MCF 10A (cell line): ENCODE measurements around the gene HTR2B. TPM values are rescaled to one million over a fixed set of nuclear protein-coding genes. Genes with fewer than 3 reads are reported as not detected.
"Not testable (repeated sequence)": the region's sequence is repeated elsewhere in the genome, so short reads cannot be mapped to it uniquely, and the experiment has no call there.

Source experiments
- BruUV-seq: library from RNA; stranded (reverse); fragments of 400-500 nt; replicated peaks from 2 replicates; lab custom pipeline; 2021; lab: Mats Ljungman, UMichigan
- CTCF ChIA-PET: fragments of 300-600 bp; sonication (Branson Sonifier 250); formaldehyde crosslinking; extraction: SDS; loops from one replicate; lab custom pipeline; 2021; ENCODE audit warnings: antibody characterized with exemption, inconsistent platforms; lab: Yijun Ruan, JAX
- POLR2A ChIA-PET: fragments of 300-600, 350-650 bp; sonication (Branson Sonifier 250); formaldehyde crosslinking; extraction: SDS; loops from one replicate; lab custom pipeline; 2020; ENCODE audit warnings: antibody characterized with exemption, inconsistent platforms; lab: Yijun Ruan, JAX
- DNase-seq: peaks from one replicate; pipeline ENCODE4 v3.0.0-alpha.2; 2018; ENCODE audit not compliant: unreplicated experiment
- H3K27ac Mint-ChIP-seq: one replicate; pipeline ENCODE4 v1.8.0; 2022; ENCODE audit warnings: mild to moderate bottlenecking, low read depth, mixed read lengths; ENCODE audit not compliant: unreplicated experiment
- H3K27me3 Mint-ChIP-seq: one replicate; pipeline ENCODE4 v1.8.0; 2022; ENCODE audit warnings: mixed read lengths; ENCODE audit not compliant: insufficient read depth, unreplicated experiment
- H3K36me3 Mint-ChIP-seq: one replicate; pipeline ENCODE4 v1.8.0; 2022; ENCODE audit warnings: mild to moderate bottlenecking, moderate library complexity, mixed read lengths; ENCODE audit not compliant: insufficient read depth, unreplicated experiment
- H3K4me1 Mint-ChIP-seq: one replicate; pipeline ENCODE4 v1.8.0; 2022; ENCODE audit warnings: mixed read lengths; ENCODE audit not compliant: insufficient read depth, unreplicated experiment
- H3K4me3 Mint-ChIP-seq: one replicate; pipeline ENCODE4 v1.8.0; 2022; ENCODE audit warnings: mild to moderate bottlenecking, moderate library complexity, mixed read lengths; ENCODE audit not compliant: unreplicated experiment
- H3K9me3 Mint-ChIP-seq: one replicate; pipeline ENCODE4 v1.8.0; 2022; ENCODE audit warnings: mixed read lengths; ENCODE audit not compliant: unreplicated experiment
- CTCF ChIP-seq: fragments of 200-600 bp; IDR thresholded peaks from one replicate; pipeline ENCODE4 v1.8.0; 2022; ENCODE audit warnings: antibody characterized with exemption, mild to moderate bottlenecking; ENCODE audit not compliant: unreplicated experiment
- intact Hi-C: fragments of 100-400 bp; cut with micrococcal nuclease; formaldehyde crosslinking; loops from 2 replicates; pipeline ENCODE4 v1.14.1; 2022
- total RNA-seq: library from RNA; stranded (reverse); gene quantifications from 2 replicates; pipeline ENCODE4 v1.2.3, GENCODE V29; 2022

Gene HTR2B
- total RNA-seq, 1 experiment from 2014 or later = not detected

GRCh38 chr2:231102772-231103171 is 22.1 kb downstream of the HTR2B start:
- intact Hi-C loops = loop anchor here (10.0 kb wide), 2 partner anchors 92 to 192 kb away; partner anchors contain the start of gene ARMC9
- H3K36me3 Mint-ChIP-seq = peaks cover 25% of the 10 kb centered on the region
- ChIA-PET CTCF (interaction anchor here (0.7 to 3.6 kb wide), 7 partner anchors 10 to 356 kb away, joined by 3 to 17 read pairs (median 5); no protein-coding TSS in a partner anchor), POLR2A (no interaction called here)
- peaks cover 15% of the 10 kb centered on the region for H3K4me1 Mint-ChIP-seq
- peak; percentile 8 for DNase-seq
- H3K27me3 Mint-ChIP-seq = no peaks in the 10 kb centered on the region
- TF ChIP-seq CTCF = no peak
- H3K4me3 Mint-ChIP-seq = no peak overlapping the region
- H3K9me3 Mint-ChIP-seq = no peaks in the 10 kb centered on the region
- H3K27ac Mint-ChIP-seq = no peak overlapping the region
- BruUV-seq = no TSS peak

- TF ChIP-seq CTCF = no peak
- Mint-ChIP-seq H3K4me1 (peaks cover 15% of the 10 kb centered on the region), H3K27me3 (no peaks in the 10 kb centered on the region), H3K9me3 (no peaks in the 10 kb centered on the region), H3K4me3 (no peak overlapping the region), H3K27ac (no peak overlapping the region), H3K36me3 (peaks cover 27% of the 10 kb centered on the region)
- ChIA-PET CTCF (interaction anchor here (0.6 kb wide), 1 partner anchor 157 kb away, joined by 3 read pairs; no protein-coding TSS in a partner anchor), POLR2A (no interaction called here)
- BruUV-seq = no TSS peak
- intact Hi-C loops = loop anchor here (10.0 kb wide), 2 partner anchors 94 to 194 kb away; partner anchors contain the start of gene ARMC9
- DNase-seq = no peak
Observed at GRCh38 chr2:231100990-231101389, 23.9 kb downstream of the HTR2B start.

GRCh38 chr2:231100321-231100720 is 24.5 kb downstream of the HTR2B start:
- H3K27me3 Mint-ChIP-seq, CTCF ChIA-PET, H3K4me3 Mint-ChIP-seq, BruUV-seq, DNase-seq, H3K9me3 Mint-ChIP-seq, POLR2A ChIA-PET: not testable (repeated sequence)
- Mint-ChIP-seq H3K4me1 (peaks cover 15% of the 10 kb centered on the region), H3K27ac (peak overlapping the region; percentile 34), H3K36me3 (peaks cover 34% of the 10 kb centered on the region)
- intact Hi-C loops = loop anchor here (10.0 kb wide), 2 partner anchors 94 to 194 kb away; partner anchors contain the start of gene ARMC9

GRCh38 chr2:231099918-231100317 is 24.9 kb downstream of the HTR2B start:
- no peak for DNase-seq
- no peak overlapping the region for H3K4me3 Mint-ChIP-seq
- H3K36me3 Mint-ChIP-seq = peaks cover 36% of the 10 kb centered on the region
- BruUV-seq = no TSS peak
- ChIA-PET POLR2A (no interaction called here), CTCF (no interaction called here)
- H3K9me3 Mint-ChIP-seq = no peaks in the 10 kb centered on the region
- H3K27me3 Mint-ChIP-seq = no peaks in the 10 kb centered on the region
- TF ChIP-seq CTCF = peak; percentile 13
- intact Hi-C loops = loop anchor here (10.0 kb wide), 2 partner anchors 95 to 195 kb away; partner anchors contain the start of gene ARMC9
- peaks cover 15% of the 10 kb centered on the region for H3K4me1 Mint-ChIP-seq
- H3K27ac Mint-ChIP-seq = peak overlapping the region; percentile 34
